NCI-H1048 (cell line): Measurements from ENCODE around the gene SMG5.
A peak's percentile ranks its signal among the peaks of the same experiment; 100 is the strongest.

Experiments used
- DNase-seq: peaks from one replicate; lab custom pipeline; 2025; lab: John Stamatoyannopoulos, UW

The SMG5 gene

GRCh38 chr1:156214024-156214748 is 68.4 kb downstream of the SMG5 start:
- no peak for DNase-seq

GRCh38 chr1:156213644-156213966 is 69.0 kb downstream of the SMG5 start:
- no peak for DNase-seq

- peak; percentile 99 for DNase-seq
Observed at GRCh38 chr1:156212833-156213643, 69.6 kb downstream of the SMG5 start, which contains the start of gene PMF1. Gene PMF1 (plus strand): TSS chr1:156213007. CDS start chr1:156213016, 9 bp downstream.

GRCh38 chr1:156212130-156212529 is 70.5 kb downstream of the SMG5 start:
- DNase-seq = no peak

- DNase-seq = no peak
Observed at GRCh38 chr1:156211243-156211642, 71.4 kb downstream of the SMG5 start.

- DNase-seq = no peak
Observed at GRCh38 chr1:156204686-156205085, 77.9 kb downstream of the SMG5 start.

- no peak for DNase-seq
Observed at GRCh38 chr1:156203331-156203730, 79.3 kb downstream of the SMG5 start.

GRCh38 chr1:156200044-156200443 is 82.6 kb downstream of the SMG5 start:
- DNase-seq = no peak
